Measurements from ENCODE around the gene SUPT20HL2. TPM values are rescaled to one million over a fixed set of nuclear protein-coding genes. Genes with fewer than 3 reads are reported as not detected.
A peak's percentile ranks its signal among the peaks of the same experiment; 100 is the strongest.
"Not testable (repeated sequence)": the region's sequence is repeated elsewhere in the genome, so short reads cannot be mapped to it uniquely, and the experiment has no call there.

The SUPT20HL2 gene
- total and polyA plus RNA-seq, 2 donors: not detected

DNA sequence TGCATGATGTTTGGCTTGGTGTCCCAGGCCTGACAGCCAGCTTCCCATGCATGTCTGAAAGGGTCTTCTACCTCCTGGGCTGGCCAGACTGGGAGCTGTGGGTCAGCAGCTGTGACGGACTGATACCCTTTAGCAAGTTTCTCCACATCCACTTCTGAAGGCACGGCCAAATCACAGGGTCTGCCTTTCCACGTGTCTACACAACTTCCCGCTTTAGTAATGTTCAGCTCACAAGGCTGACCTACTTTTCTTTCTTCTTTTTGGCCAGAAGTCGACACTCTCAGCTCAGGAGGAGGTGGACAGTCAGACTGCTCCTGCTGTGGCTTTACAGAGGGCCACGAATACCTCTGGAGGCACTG, 1.6 kb downstream of the SUPT20HL2 start:
- not testable (repeated sequence) for H3K4me3 ChIP-seq (ENCODE audit: low read length in 2 of 2); H3K27ac ChIP-seq (ENCODE audit: low read depth in 1 of 2, low read length in 1 of 2); H3K27me3 ChIP-seq (ENCODE audit: control insufficient read depth in 2 of 2, insufficient read depth in 1 of 2, low read length in 1 of 2); H3K36me3 ChIP-seq (ENCODE audit: control insufficient read depth in 2 of 2, insufficient read depth in 2 of 2, low read length in 1 of 2); H3K9me3 ChIP-seq (ENCODE audit: control insufficient read depth in 2 of 2, insufficient read depth in 1 of 2, low read length in 1 of 2); H3K4me1 ChIP-seq (ENCODE audit: control insufficient read depth in 2 of 2, insufficient read depth in 2 of 2, low read length in 2 of 2); DNase-seq (ENCODE audit: low read depth in 6 of 9, low spot score in 9 of 9)
- 99% methylated on average over 6 of the region's 6 CpGs for WGBS

GRCh38 chrX:24311507-24312248, 2.2 kb downstream of the SUPT20HL2 start:
- H3K36me3 ChIP-seq (ENCODE audit: control insufficient read depth in 2 of 2, insufficient read depth in 2 of 2, low read length in 1 of 2); H3K9me3 ChIP-seq (ENCODE audit: control insufficient read depth in 2 of 2, insufficient read depth in 1 of 2, low read length in 1 of 2); H3K4me1 ChIP-seq (ENCODE audit: control insufficient read depth in 2 of 2, insufficient read depth in 2 of 2, low read length in 2 of 2); H3K27me3 ChIP-seq (ENCODE audit: control insufficient read depth in 2 of 2, insufficient read depth in 1 of 2, low read length in 1 of 2); H3K27ac ChIP-seq (ENCODE audit: low read depth in 1 of 2, low read length in 1 of 2); H3K4me3 ChIP-seq (ENCODE audit: low read length in 2 of 2); DNase-seq (ENCODE audit: low read depth in 6 of 9, low spot score in 9 of 9): not testable (repeated sequence)
- whole genome bisulfite sequencing: 95% methylated on average over 21 of the region's 22 CpGs

- H3K4me3 ChIP-seq (ENCODE audit: low read length in 2 of 2); H3K27me3 ChIP-seq (ENCODE audit: control insufficient read depth in 2 of 2, insufficient read depth in 1 of 2, low read length in 1 of 2); H3K4me1 ChIP-seq (ENCODE audit: control insufficient read depth in 2 of 2, insufficient read depth in 2 of 2, low read length in 2 of 2); H3K27ac ChIP-seq (ENCODE audit: low read depth in 1 of 2, low read length in 1 of 2); H3K36me3 ChIP-seq (ENCODE audit: control insufficient read depth in 2 of 2, insufficient read depth in 2 of 2, low read length in 1 of 2); H3K9me3 ChIP-seq (ENCODE audit: control insufficient read depth in 2 of 2, insufficient read depth in 1 of 2, low read length in 1 of 2); DNase-seq (ENCODE audit: low read depth in 6 of 9, low spot score in 9 of 9): not testable (repeated sequence)
- 41% methylated on average over 3 of the region's 3 CpGs for WGBS
Measured at GRCh38 chrX:24310916-24311315, 3.0 kb downstream of the SUPT20HL2 start.

DNA sequence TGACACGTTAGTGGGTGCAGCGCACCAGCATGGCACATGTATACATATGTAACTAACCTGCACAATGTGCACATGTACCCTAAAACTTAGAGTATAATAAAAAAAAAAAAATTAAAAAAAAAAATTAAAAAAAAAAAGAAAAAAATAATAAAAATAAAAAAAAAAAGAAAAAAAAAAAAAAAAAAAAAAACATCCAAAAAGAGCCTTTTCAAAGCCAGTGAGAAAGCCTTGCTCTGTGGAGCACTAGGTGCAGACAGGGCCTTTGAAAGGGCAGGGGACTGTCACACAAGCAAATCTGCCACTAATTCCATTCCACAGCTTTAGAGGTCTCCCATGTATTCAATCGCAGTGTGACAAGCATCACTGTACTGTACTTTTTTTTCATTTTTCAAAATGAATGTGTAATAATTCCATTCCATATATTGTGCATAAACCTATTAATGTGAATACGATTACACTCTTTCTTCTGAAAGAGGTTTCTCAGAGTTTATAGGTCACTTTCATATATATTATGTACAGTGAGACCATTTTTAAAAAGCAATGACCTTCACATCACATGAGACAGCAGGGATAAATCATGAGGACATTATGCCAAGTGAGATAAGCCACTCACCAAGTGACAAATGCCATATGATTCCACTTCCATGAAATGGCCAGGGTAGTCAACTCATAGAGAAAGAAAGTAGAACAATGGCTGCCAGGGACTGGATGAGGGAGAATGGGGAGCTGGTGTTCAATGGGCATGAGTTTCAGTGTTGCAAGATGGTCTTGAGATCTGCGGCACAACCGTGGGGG, 4.1 kb downstream of the SUPT20HL2 start:
- 96% methylated on average over 5 of the region's 6 CpGs for WGBS
- not testable (repeated sequence) for H3K9me3 ChIP-seq (ENCODE audit: control insufficient read depth in 2 of 2, insufficient read depth in 1 of 2, low read length in 1 of 2)

GRCh38 chrX:24308803-24309202, 5.1 kb downstream of the SUPT20HL2 start:
- DNase-seq (ENCODE audit: low read depth in 6 of 9, low spot score in 9 of 9): not testable (repeated sequence)
- WGBS: 98% methylated on average over 4 of the region's 4 CpGs

More for the DNA sequence above, 4.1 kb downstream of the SUPT20HL2 start:
- DNase-seq (ENCODE audit: low read depth in 6 of 9, low spot score in 9 of 9); H3K36me3 ChIP-seq (ENCODE audit: control insufficient read depth in 2 of 2, insufficient read depth in 2 of 2, low read length in 1 of 2); H3K27ac ChIP-seq (ENCODE audit: low read depth in 1 of 2, low read length in 1 of 2); H3K4me3 ChIP-seq (ENCODE audit: low read length in 2 of 2); H3K4me1 ChIP-seq (ENCODE audit: control insufficient read depth in 2 of 2, insufficient read depth in 2 of 2, low read length in 2 of 2); H3K27me3 ChIP-seq (ENCODE audit: control insufficient read depth in 2 of 2, insufficient read depth in 1 of 2, low read length in 1 of 2): not testable (repeated sequence)

DNA sequence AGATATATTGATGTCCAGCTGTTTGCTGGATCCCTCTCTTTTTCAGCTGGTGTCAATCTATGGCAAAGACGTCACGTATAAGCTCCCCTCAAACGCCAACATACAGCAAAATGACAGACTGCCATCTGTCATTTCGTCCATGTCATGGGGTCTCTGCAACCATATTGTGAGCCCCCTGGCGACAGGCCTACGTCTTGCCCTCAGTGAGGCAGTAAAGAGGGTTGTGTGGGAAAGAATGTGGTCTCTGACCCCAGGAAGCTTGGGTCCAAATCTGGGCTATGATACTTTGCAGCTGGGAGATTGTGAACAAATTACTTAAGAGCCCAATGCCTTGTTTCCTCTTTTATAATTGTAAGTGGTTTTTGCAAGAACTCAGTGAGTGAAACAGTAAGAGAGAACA, 7.4 kb downstream of the SUPT20HL2 start:
- 59% methylated on average over 6 of the region's 6 CpGs for WGBS
- H3K9me3 ChIP-seq (ENCODE audit: control insufficient read depth in 2 of 2, insufficient read depth in 1 of 2, low read length in 1 of 2): no peaks in the 10 kb centered on the region

More at GRCh38 chrX:24308803-24309202, 5.1 kb downstream of the SUPT20HL2 start:
- not testable (repeated sequence) for H3K36me3 ChIP-seq (ENCODE audit: control insufficient read depth in 2 of 2, insufficient read depth in 2 of 2, low read length in 1 of 2); H3K27ac ChIP-seq (ENCODE audit: low read depth in 1 of 2, low read length in 1 of 2); H3K27me3 ChIP-seq (ENCODE audit: control insufficient read depth in 2 of 2, insufficient read depth in 1 of 2, low read length in 1 of 2); H3K9me3 ChIP-seq (ENCODE audit: control insufficient read depth in 2 of 2, insufficient read depth in 1 of 2, low read length in 1 of 2); H3K4me3 ChIP-seq (ENCODE audit: low read length in 2 of 2); H3K4me1 ChIP-seq (ENCODE audit: control insufficient read depth in 2 of 2, insufficient read depth in 2 of 2, low read length in 2 of 2)

GRCh38 chrX:24305905-24306304, 8.0 kb downstream of the SUPT20HL2 start:
- H3K27ac ChIP-seq (ENCODE audit: low read depth in 1 of 2, low read length in 1 of 2): no peak overlapping the region
- no peak overlapping the region for H3K4me3 ChIP-seq (ENCODE audit: low read length in 2 of 2)
- DNase-seq (ENCODE audit: low read depth in 6 of 9, low spot score in 9 of 9): no peak
- no peaks in the 10 kb centered on the region for H3K27me3 ChIP-seq (ENCODE audit: control insufficient read depth in 2 of 2, insufficient read depth in 1 of 2, low read length in 1 of 2)
- H3K4me1 ChIP-seq (ENCODE audit: control insufficient read depth in 2 of 2, insufficient read depth in 2 of 2, low read length in 2 of 2): no peaks in the 10 kb centered on the region
- WGBS: 97% methylated on average over 7 of the region's 7 CpGs
- H3K9me3 ChIP-seq (ENCODE audit: control insufficient read depth in 2 of 2, insufficient read depth in 1 of 2, low read length in 1 of 2): no peaks in the 10 kb centered on the region
- no peaks in the 10 kb centered on the region for H3K36me3 ChIP-seq (ENCODE audit: control insufficient read depth in 2 of 2, insufficient read depth in 2 of 2, low read length in 1 of 2)

More for the DNA sequence above, 7.4 kb downstream of the SUPT20HL2 start:
- no peaks in the 10 kb centered on the region for H3K4me1 ChIP-seq (ENCODE audit: control insufficient read depth in 2 of 2, insufficient read depth in 2 of 2, low read length in 2 of 2)
- no peaks in the 10 kb centered on the region for H3K27me3 ChIP-seq (ENCODE audit: control insufficient read depth in 2 of 2, insufficient read depth in 1 of 2, low read length in 1 of 2)
- no peak overlapping the region for H3K27ac ChIP-seq (ENCODE audit: low read depth in 1 of 2, low read length in 1 of 2)
- no peak overlapping the region for H3K4me3 ChIP-seq (ENCODE audit: low read length in 2 of 2)
- no peaks in the 10 kb centered on the region for H3K36me3 ChIP-seq (ENCODE audit: control insufficient read depth in 2 of 2, insufficient read depth in 2 of 2, low read length in 1 of 2)
- DNase-seq (ENCODE audit: low read depth in 6 of 9, low spot score in 9 of 9): peak in 2 of 9 donors; percentile 10 to 37

DNA sequence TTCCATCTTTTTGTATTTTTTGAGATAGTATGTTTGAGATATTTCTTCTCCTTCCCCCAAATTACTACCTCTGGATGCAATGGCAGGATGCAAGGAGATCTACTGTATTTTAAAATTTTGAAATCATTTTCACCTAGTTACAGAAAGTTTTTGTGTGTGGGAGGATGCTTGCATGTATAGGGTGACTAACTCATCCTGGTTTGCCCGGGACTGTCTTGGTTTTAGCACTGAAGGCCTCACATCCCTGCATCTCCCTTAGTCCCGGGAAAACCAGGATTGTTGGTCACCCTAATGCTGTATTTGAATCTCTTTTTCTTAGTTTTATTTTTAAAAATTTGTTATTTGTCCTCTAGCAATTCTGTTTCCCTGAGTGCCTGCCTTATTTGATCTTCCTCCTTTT, 12.1 kb downstream of the SUPT20HL2 start:
- Histone ChIP-seq H3K4me1 (ENCODE audit: control insufficient read depth in 2 of 2, insufficient read depth in 2 of 2, low read length in 2 of 2) (no peaks in the 10 kb centered on the region), H3K27ac (ENCODE audit: low read depth in 1 of 2, low read length in 1 of 2) (no peak overlapping the region), H3K27me3 (ENCODE audit: control insufficient read depth in 2 of 2, insufficient read depth in 1 of 2, low read length in 1 of 2) (no peaks in the 10 kb centered on the region), H3K9me3 (ENCODE audit: control insufficient read depth in 2 of 2, insufficient read depth in 1 of 2, low read length in 1 of 2) (no peaks in the 10 kb centered on the region), H3K36me3 (ENCODE audit: control insufficient read depth in 2 of 2, insufficient read depth in 2 of 2, low read length in 1 of 2) (no peaks in the 10 kb centered on the region), H3K4me3 (ENCODE audit: low read length in 2 of 2) (no peak overlapping the region)
- 91% methylated on average over 2 of the region's 2 CpGs for WGBS
- no peak for DNase-seq (ENCODE audit: low read depth in 6 of 9, low spot score in 9 of 9)

DNA sequence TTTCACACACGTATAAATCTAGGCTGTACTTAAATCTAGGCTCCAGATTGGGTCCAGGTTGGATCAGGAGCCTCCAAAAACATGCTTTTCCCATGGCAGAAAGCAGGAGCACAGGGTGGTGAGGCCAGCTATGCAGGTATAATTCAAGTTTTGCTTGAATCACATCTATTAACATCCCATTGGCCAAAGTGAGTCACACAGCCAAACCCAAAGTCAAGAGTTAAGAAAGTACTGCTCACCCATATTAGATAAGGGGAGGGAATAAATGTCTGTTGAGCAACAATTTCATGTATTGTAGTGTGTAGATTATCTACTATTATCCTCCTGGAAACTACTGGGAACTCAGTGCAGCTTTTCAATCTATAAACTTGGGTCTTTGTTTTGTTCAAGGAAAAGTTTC, 12.8 kb downstream of the SUPT20HL2 start:
- H3K36me3 ChIP-seq (ENCODE audit: control insufficient read depth in 2 of 2, insufficient read depth in 2 of 2, low read length in 1 of 2): no peaks in the 10 kb centered on the region
- no peaks in the 10 kb centered on the region for H3K4me1 ChIP-seq (ENCODE audit: control insufficient read depth in 2 of 2, insufficient read depth in 2 of 2, low read length in 2 of 2)
- no peaks in the 10 kb centered on the region for H3K27me3 ChIP-seq (ENCODE audit: control insufficient read depth in 2 of 2, insufficient read depth in 1 of 2, low read length in 1 of 2)
- DNase-seq (ENCODE audit: low read depth in 6 of 9, low spot score in 9 of 9): no peak
- H3K4me3 ChIP-seq (ENCODE audit: low read length in 2 of 2): no peak overlapping the region
- H3K9me3 ChIP-seq (ENCODE audit: control insufficient read depth in 2 of 2, insufficient read depth in 1 of 2, low read length in 1 of 2): no peaks in the 10 kb centered on the region
- WGBS: 94% methylated on average over 1 of the region's 1 CpG
- no peak overlapping the region for H3K27ac ChIP-seq (ENCODE audit: low read depth in 1 of 2, low read length in 1 of 2)

Data from thymus (tissue), 11 donors.